Stimulated activated CD8-positive, alpha-beta memory T cell treated with anti-CD3 and anti-CD28 coated beads, Interleukin-7, amount 100 ng/mL, for 24 hours (primary cell): ENCODE measurements around the gene IZUMO1R.
"Not testable (repeated sequence)": the region's sequence is repeated elsewhere in the genome, so short reads cannot be mapped to it uniquely, and the experiment has no call there.

ENCODE experiments used
- DNase-seq: peaks from one replicate; pipeline ENCODE4 v3.0.0-alpha.2; 2020; ENCODE audit warnings: low read depth

IZUMO1R gene

GRCh38 chr11:94303966-94304958, at the start of gene IZUMO1R:
IZUMO1R (plus strand) TSS chr11:94304580; CDS start chr11:94305637, 1,057 bp downstream.
- DNase-seq, result no peak

GRCh38 chr11:94271885-94272372, 32.5 kb upstream of the IZUMO1R start:
- DNase-seq, result no peak

GRCh38 chr11:94272738-94273313, 31.6 kb upstream of the IZUMO1R start:
- no peak for DNase-seq

- DNase-seq, result no peak
Measured at GRCh38 chr11:94275961-94276360, 28.4 kb upstream of the IZUMO1R start.

GRCh38 chr11:94276943-94277342, 27.4 kb upstream of the IZUMO1R start:
- no peak for DNase-seq

- DNase-seq, result not testable (repeated sequence)
Measured at GRCh38 chr11:94278207-94278606, 26.2 kb upstream of the IZUMO1R start.

GRCh38 chr11:94279996-94280395, 24.4 kb upstream of the IZUMO1R start:
- DNase-seq, result no peak

- DNase-seq, result no peak
Measured at GRCh38 chr11:94281324-94281723, 23.1 kb upstream of the IZUMO1R start.

GRCh38 chr11:94283678-94284077, 20.7 kb upstream of the IZUMO1R start:
- DNase-seq, result no peak

GRCh38 chr11:94295534-94295933, 8.8 kb upstream of the IZUMO1R start:
- no peak for DNase-seq

GRCh38 chr11:94297985-94298576, 6.3 kb upstream of the IZUMO1R start:
- DNase-seq, result no peak

GRCh38 chr11:94302776-94303175, 1.6 kb upstream of the IZUMO1R start:
- no peak for DNase-seq

- no peak for DNase-seq
Measured at GRCh38 chr11:94305146-94305545, 766 bp downstream of the IZUMO1R start.

GRCh38 chr11:94307101-94307791, 2.9 kb downstream of the IZUMO1R start:
- DNase-seq, result no peak

- DNase-seq, result no peak
Measured at GRCh38 chr11:94308024-94308423, 3.6 kb downstream of the IZUMO1R start.

- DNase-seq, result no peak
Measured at GRCh38 chr11:94309757-94310156, 5.4 kb downstream of the IZUMO1R start.

GRCh38 chr11:94310191-94310875, 6.0 kb downstream of the IZUMO1R start:
- no peak for DNase-seq

GRCh38 chr11:94312339-94312738, 8.0 kb downstream of the IZUMO1R start:
- no peak for DNase-seq

GRCh38 chr11:94314064-94314463, 9.7 kb downstream of the IZUMO1R start:
- DNase-seq, result no peak

GRCh38 chr11:94315664-94316063, 11.3 kb downstream of the IZUMO1R start:
- no peak for DNase-seq

- DNase-seq, result no peak
Measured at GRCh38 chr11:94322501-94322900, 18.1 kb downstream of the IZUMO1R start.
